HepG2 (cell line): ENCODE results near the gene PRM3. TPM values are rescaled to one million over a fixed set of nuclear protein-coding genes. Genes with fewer than 3 reads are reported as not detected.
A peak's percentile ranks its signal among the peaks of the same experiment; 100 is the strongest.

Experiments used
- ATAC-seq: fragments of 200-7000 bp; cut with Tn5 transposase; 3 replicates; pipeline ENCODE4 v1.9.1; 2020; ENCODE audit warnings: mild to moderate bottlenecking, moderate library complexity
- BruUV-seq: library from RNA; stranded (reverse); fragments of 400-500 nt; replicated peaks from 2 replicates; lab custom pipeline; 2021; lab: Mats Ljungman, UMichigan
- CTCF ChIA-PET: fragments of 300-600 bp; formaldehyde crosslinking; extraction: SDS; loops from one replicate; lab custom pipeline; 2021; ENCODE audit warnings: low total read pairs, inconsistent platforms, low intra/inter-chr PET ratio; lab: Yijun Ruan, JAX
- POLR2A ChIA-PET: fragments of 350-600 bp; sonication (Branson Sonifier 250); formaldehyde crosslinking; loops from one replicate; lab custom pipeline; 2020; ENCODE audit warnings: antibody characterized with exemption, inconsistent platforms; lab: Yijun Ruan, JAX
- DNase-seq: peaks from one replicate; pipeline ENCODE4 v3.0.0-alpha.2; 2015; ENCODE audit warnings: low spot score
- FAIRE-seq: peaks from 3 replicates; lab custom pipeline; 2011; peaks lifted over from hg19 to GRCh38; lab: Jason Lieb, UNC
- H2AFZ ChIP-seq: one replicate; pipeline ENCODE4 v1.6.1; 2011; ENCODE audit warnings: low read length, inconsistent platforms
- H3K27ac ChIP-seq: fragments of 300-600 bp; 3 replicates; pipeline ENCODE4 v1.8.0; 2011; ENCODE audit warnings: mixed run types, mild to moderate bottlenecking, mixed read lengths, low read length, inconsistent platforms; ENCODE audit not compliant: insufficient read depth; ENCODE audit errors: extremely low read length
- H3K27me3 ChIP-seq, 2 experiments: fragments of 200-600 bp in 1 of 2; 2 replicates in 1 of 2; 3 replicates in 1 of 2; pipeline versions ENCODE4 v1.6.0 to v1.8.0; 2011; ENCODE audit warnings: low read length in 2 of 2, mild to moderate bottlenecking in 2 of 2, moderate library complexity in 2 of 2, inconsistent platforms in 1 of 2; ENCODE audit not compliant: insufficient read depth in 2 of 2, control insufficient read depth in 1 of 2
- H3K36me3 ChIP-seq, 2 experiments: fragments of 200-600 bp in 1 of 2; replicated peaks in 1 of 2; 2 replicates in 1 of 2; 3 replicates in 1 of 2; pipeline versions ENCODE4 v1.5.1 to v1.8.0; 2011; ENCODE audit warnings: low read length in 2 of 2, inconsistent platforms in 1 of 2; ENCODE audit not compliant: insufficient read depth in 2 of 2, control insufficient read depth in 1 of 2
- H3K4me1 ChIP-seq: 2 replicates; pipeline ENCODE4 v1.5.1; 2012; ENCODE audit warnings: low read length, inconsistent platforms; ENCODE audit not compliant: insufficient read depth
- H3K4me2 ChIP-seq: 2 replicates; pipeline ENCODE4 v1.6.0; 2011; ENCODE audit warnings: low read depth, low read length, inconsistent platforms
- H3K4me3 ChIP-seq, 3 experiments: fragments of 200-600 bp in 1 of 3; sonication (generic), shearing (Covaris generic) in 1 of 3; replicated peaks in 1 of 3; 2 replicates each; pipeline ENCODE4 v1.5.1; 2011 to 2016; ENCODE audit warnings: low read length in 3 of 3, inconsistent platforms in 2 of 3, low read depth in 2 of 3, mild to moderate bottlenecking in 2 of 3, control low read depth in 1 of 3, mixed read lengths in 1 of 3; ENCODE audit not compliant: insufficient read depth in 1 of 3
- H3K79me2 ChIP-seq: one replicate; pipeline ENCODE4 v1.6.1; 2011; ENCODE audit warnings: low read length, inconsistent platforms; ENCODE audit not compliant: insufficient read depth
- H3K9ac ChIP-seq: 2 replicates; pipeline ENCODE4 v1.6.0; 2011; ENCODE audit warnings: mild to moderate bottlenecking, low read depth, low read length, inconsistent platforms; ENCODE audit not compliant: insufficient read depth
- H3K9me3 ChIP-seq: 2 replicates; pipeline ENCODE4 v1.5.1; 2012; ENCODE audit warnings: mild to moderate bottlenecking, low read length
- H4K20me1 ChIP-seq: 2 replicates; pipeline ENCODE4 v1.6.0; 2011; ENCODE audit warnings: inconsistent platforms, mild to moderate bottlenecking, low read length, moderate library complexity; ENCODE audit not compliant: insufficient read depth
- ARNTL ChIP-seq: sonication (generic); formaldehyde crosslinking; IDR thresholded peaks from 2 replicates; pipeline ENCODE4 v1.4.0; 2020; ENCODE audit warnings: mild to moderate bottlenecking, missing genetic modification reagents
- BCL6 ChIP-seq: IDR thresholded peaks from 2 replicates; pipeline ENCODE4 v1.6.1; 2016; ENCODE audit warnings: missing genetic modification reagents, missing compliant biosample characterization
- FOXJ3 ChIP-seq: sonication (generic); formaldehyde crosslinking; IDR thresholded peaks from 2 replicates; pipeline ENCODE4 v1.4.0; 2020; ENCODE audit warnings: missing genetic modification reagents, mild to moderate bottlenecking, borderline replicate concordance
- GLI4 ChIP-seq: sonication (generic); formaldehyde crosslinking; IDR thresholded peaks from 2 replicates; pipeline ENCODE4 v1.5.1; 2020; ENCODE audit warnings: missing genetic modification reagents, mild to moderate bottlenecking, moderate library complexity, borderline replicate concordance
- HNRNPK ChIP-seq: fragments of 200-400 bp; formaldehyde crosslinking; IDR thresholded peaks from 2 replicates; pipeline ENCODE4 v1.6.1; 2018; ENCODE audit warnings: low read length, low read depth, moderate library complexity, mild to moderate bottlenecking; ENCODE audit not compliant: poor library complexity, severe bottlenecking
- IKZF1 ChIP-seq: fragments of 450-650 bp; IDR thresholded peaks from 2 replicates; pipeline ENCODE4 v1.7.1; 2016
- KDM5B ChIP-seq: sonication (generic); formaldehyde crosslinking; IDR thresholded peaks from 2 replicates; pipeline ENCODE4 v1.4.0; 2020; ENCODE audit warnings: missing genetic modification reagents, mild to moderate bottlenecking, borderline replicate concordance
- KMT2A ChIP-seq: sonication (generic); formaldehyde crosslinking; IDR thresholded peaks from 2 replicates; pipeline ENCODE4 v1.4.0; 2020; ENCODE audit warnings: missing genetic modification reagents
- NFRKB ChIP-seq: fragments of 450-650 bp; IDR thresholded peaks from 2 replicates; pipeline ENCODE4 v1.6.1; 2017
- POLR2A ChIP-seq, 2 experiments: IDR thresholded peaks; 2 replicates each; pipeline ENCODE4 v1.6.1; 2011; ENCODE audit warnings: low read depth in 2 of 2, low read length in 2 of 2, mild to moderate bottlenecking in 1 of 2, moderate library complexity in 1 of 2; ENCODE audit not compliant: insufficient read depth in 1 of 2
- TBX3 ChIP-seq: fragments of 450-650 bp; IDR thresholded peaks from 2 replicates; pipeline ENCODE4 v1.6.1; 2017; ENCODE audit warnings: antibody characterized with exemption, mild to moderate bottlenecking, inconsistent platforms, borderline replicate concordance
- ZNF44 ChIP-seq: sonication (generic); formaldehyde crosslinking; IDR thresholded peaks from 2 replicates; pipeline ENCODE4 v1.5.1; 2020; ENCODE audit warnings: mild to moderate bottlenecking, missing genetic modification reagents
- ZNF619 ChIP-seq: sonication (generic); formaldehyde crosslinking; IDR thresholded peaks from 2 replicates; pipeline ENCODE4 v1.4.0; 2020; ENCODE audit warnings: mild to moderate bottlenecking, missing genetic modification reagents
- WGBS: methylation state at CpG from one replicate; pipeline ENCODE4 v1.1.6; 2017; ENCODE audit warnings: low lambda C conversion rate; 5-methylcytosine and 5-hydroxymethylcytosine counted together
- in situ Hi-C: cut with HindIII; loops from 2 replicates; pipeline ENCODE4 v1.10.0; 2017; ENCODE audit warnings: low pct_unique_long_range_greater_than_20kb; ENCODE audit not compliant: extremely low pct_ligation_motif_present
- intact Hi-C: fragments of 100-400 bp; cut with micrococcal nuclease; formaldehyde crosslinking; loops from one replicate; pipeline ENCODE4 v1.10.0; 2022; ENCODE audit not compliant: unreplicated experiment
- polyA plus RNA-seq, 8 experiments: library from polyadenylated mRNA; depleted of rRNA in 3 of 8; stranded (reverse) in 7 of 8; unstranded in 1 of 8; fragments of >200 nt; fragmentation: Illumina TruSeq in 4 of 8; extraction: Trizol in 4 of 8; gene quantifications; 2 replicates each; pipeline versions ENCODE4 v1.2.1 to v1.2.3, GENCODE V29; 2011 to 2016; ENCODE audit warnings: low read depth in 4 of 8, missing spikeins in 1 of 8, mixed read lengths in 1 of 8; ENCODE audit not compliant: insufficient read depth in 1 of 8
- total RNA-seq, 5 experiments: library from RNA; depleted of rRNA; stranded (reverse); fragments of >200 nt; fragmentation: Illumina TruSeq; extraction: Trizol; gene quantifications; 2 replicates each; pipeline ENCODE4 v1.2.3, GENCODE V29; 2016; ENCODE audit warnings: low read depth in 1 of 5
- TF ChIP-seq, protein P1 (sequence below): sonication (generic); formaldehyde crosslinking; IDR thresholded peaks from 2 replicates; pipeline ENCODE4 v1.4.0; 2020; ENCODE audit warnings: missing genetic modification reagents
- TF ChIP-seq, protein P2 (sequence below): sonication (generic); formaldehyde crosslinking; IDR thresholded peaks from 2 replicates; pipeline ENCODE4 v1.4.0; 2020; ENCODE audit warnings: missing genetic modification reagents, mild to moderate bottlenecking, borderline replicate concordance

Gene PRM3
- total and polyA plus RNA-seq, 2 of the 13 experiments (the other 11 are each of a cell fraction or from before 2014, with no cell fraction given) = not detected

DNA sequence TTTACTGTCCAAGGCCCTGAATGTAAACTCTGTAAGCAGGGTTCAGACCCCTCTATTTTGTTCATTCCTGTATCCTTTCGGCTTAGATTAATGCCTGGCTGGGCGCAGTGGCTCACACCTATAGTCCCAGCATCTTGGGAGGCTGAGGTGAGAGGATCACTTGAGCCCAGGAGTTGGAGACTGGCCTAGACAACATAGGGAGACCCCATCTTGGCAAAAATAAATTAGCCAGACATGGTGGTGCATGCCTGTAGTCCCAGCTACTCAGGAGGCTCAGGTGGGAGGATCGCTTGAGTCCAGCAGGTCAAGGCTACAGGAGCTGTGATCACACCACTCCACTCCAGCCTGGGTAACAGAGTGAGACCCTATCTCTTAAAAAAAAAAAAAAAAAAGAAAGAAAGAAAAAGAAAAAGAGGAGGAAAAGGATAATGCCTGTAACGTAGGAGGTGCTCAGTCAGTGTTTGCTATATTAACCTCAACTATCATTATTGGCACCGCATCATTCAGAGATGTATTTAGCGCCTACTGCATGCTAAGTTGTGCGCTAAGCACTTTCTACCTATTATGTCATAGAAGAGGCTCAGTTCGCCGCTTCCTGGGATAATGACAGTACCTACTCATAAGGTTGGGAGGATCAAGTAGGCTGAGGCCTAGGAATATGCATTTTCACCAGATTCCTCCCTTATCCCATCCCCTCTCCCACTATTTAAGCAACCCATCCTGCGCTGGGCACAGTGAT, 22.5 kb downstream of the PRM3 start (continued):
- TF ChIP-seq, protein P1, sequence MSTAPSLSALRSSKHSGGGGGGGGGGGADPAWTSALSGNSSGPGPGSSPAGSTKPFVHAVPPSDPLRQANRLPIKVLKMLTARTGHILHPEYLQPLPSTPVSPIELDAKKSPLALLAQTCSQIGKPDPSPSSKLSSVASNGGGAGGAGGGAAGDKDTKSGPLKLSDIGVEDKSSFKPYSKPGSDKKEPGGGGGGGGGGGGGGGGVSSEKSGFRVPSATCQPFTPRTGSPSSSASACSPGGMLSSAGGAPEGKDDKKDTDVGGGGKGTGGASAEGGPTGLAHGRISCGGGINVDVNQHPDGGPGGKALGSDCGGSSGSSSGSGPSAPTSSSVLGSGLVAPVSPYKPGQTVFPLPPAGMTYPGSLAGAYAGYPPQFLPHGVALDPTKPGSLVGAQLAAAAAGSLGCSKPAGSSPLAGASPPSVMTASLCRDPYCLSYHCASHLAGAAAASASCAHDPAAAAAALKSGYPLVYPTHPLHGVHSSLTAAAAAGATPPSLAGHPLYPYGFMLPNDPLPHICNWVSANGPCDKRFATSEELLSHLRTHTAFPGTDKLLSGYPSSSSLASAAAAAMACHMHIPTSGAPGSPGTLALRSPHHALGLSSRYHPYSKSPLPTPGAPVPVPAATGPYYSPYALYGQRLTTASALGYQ (CRISPR knock-in tag) = no peak
- no peak for TF ChIP-seq ARNTL (CRISPR knock-in tag)
- TF ChIP-seq KMT2A (CRISPR knock-in tag) = no peak
- TF ChIP-seq TBX3 = no peak
- TF ChIP-seq FOXJ3 (CRISPR knock-in tag) = 0 out of 2 replicates have a peak, but pooled peaks have one; percentile 40
- TF ChIP-seq HNRNPK = no peak

DNA sequence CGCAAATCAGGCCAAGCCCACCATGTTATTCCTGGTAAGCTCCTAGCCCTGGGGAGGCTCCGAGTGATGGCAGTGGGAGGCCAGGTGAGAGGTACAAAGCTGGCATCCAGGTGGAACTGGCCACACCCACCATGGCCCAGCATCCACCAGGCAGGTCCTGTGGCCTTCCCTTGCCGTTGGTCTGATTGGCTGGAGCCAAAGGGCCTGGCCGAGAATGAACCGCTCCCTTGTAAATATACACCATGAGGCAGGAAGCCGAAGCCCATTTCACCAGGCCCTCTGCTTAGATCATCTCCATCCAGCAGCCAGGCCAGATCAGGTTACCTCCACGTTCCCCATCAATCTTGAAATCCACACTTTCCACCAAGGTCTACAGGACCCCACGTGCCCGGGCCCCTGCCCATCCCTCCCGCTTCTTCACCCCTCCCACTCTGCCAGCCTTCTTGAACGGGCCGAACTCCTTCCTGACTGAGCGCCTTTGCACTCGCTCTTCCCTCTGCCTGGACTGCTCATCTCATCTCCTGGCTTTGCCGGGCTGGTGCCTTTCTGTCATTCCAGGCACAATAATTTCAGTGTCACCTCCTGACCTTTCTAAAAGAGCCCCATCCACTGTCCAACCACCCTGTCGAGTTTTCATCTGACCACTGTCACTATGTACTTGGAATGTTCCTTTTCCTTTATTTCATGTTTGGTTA, 23.2 kb downstream of the PRM3 start:
- Histone ChIP-seq H3K27me3 (no peaks in the 10 kb centered on the region), H3K4me2 (peak overlapping the region; percentile 19; the same call in 1 of the 2 replicates), H4K20me1 (peaks cover 40% of the 10 kb centered on the region), H3K27ac (no peak overlapping the region), H3K36me3 (peaks cover 2 to 8% of the 10 kb centered on the region in 2 experiments; a peak in 4 of 5 replicates), H3K9ac (no peak overlapping the region), H2AFZ (no peak overlapping the region), H3K4me1 (peaks cover 66% of the 10 kb centered on the region), H3K4me3 (peak overlapping the region in 1 of 3 experiments; percentile 11; a peak in 1 of 6 replicates), H3K79me2 (peaks cover 21% of the 10 kb centered on the region), H3K9me3 (no peaks in the 10 kb centered on the region)
- intact Hi-C loops (no loop called here), in situ Hi-C loops (no loop called here)
- ChIA-PET POLR2A (interaction anchor here (1.2 to 2.6 kb wide), 2 partner anchors 98 to 121 kb away, joined by 4 to 14 read pairs; no protein-coding TSS in a partner anchor), CTCF (no interaction called here)
- FAIRE-seq = no peak
- WGBS = 30% methylated on average over 16 of the region's 16 CpGs
- ATAC-seq = peak; percentile 65
- no TSS peak for BruUV-seq
- DNase-seq = no peak
- no peak for TF ChIP-seq IKZF1
- no peak for TF ChIP-seq ZNF619 (CRISPR knock-in tag)
- TF ChIP-seq ZNF44 (CRISPR knock-in tag) = 0 out of 2 replicates have a peak, but pooled peaks have one; percentile 51
- TF ChIP-seq POLR2A (IDR thresholded peaks at IDR 0.05; ENCODE audit: insufficient read depth in 1 of 2, low read depth in 2 of 2, low read length in 2 of 2) = peak in 1 of 2 experiments; percentile 51; a peak in 1 of 4 replicates
- TF ChIP-seq KDM5B (CRISPR knock-in tag) = peak; percentile 52; the same call in 1 of the 2 replicates
- TF ChIP-seq GLI4 (CRISPR knock-in tag) = no peak
- no peak for TF ChIP-seq BCL6
- TF ChIP-seq NFRKB = no peak
- TF ChIP-seq, protein P2, sequence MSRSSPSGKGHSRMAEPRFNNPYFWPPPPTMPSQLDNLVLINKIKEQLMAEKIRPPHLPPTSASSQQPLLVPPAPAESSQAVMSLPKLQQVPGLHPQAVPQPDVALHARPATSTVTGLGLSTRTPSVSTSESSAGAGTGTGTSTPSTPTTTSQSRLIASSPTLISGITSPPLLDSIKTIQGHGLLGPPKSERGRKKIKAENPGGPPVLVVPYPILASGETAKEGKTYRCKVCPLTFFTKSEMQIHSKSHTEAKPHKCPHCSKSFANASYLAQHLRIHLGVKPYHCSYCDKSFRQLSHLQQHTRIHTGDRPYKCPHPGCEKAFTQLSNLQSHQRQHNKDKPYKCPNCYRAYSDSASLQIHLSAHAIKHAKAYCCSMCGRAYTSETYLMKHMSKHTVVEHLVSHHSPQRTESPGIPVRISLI (CRISPR knock-in tag) = 0 out of 2 replicates have a peak, but pooled peaks have one; percentile 10
